DND-41 (cell line): Measurements from ENCODE around the gene CAV2.

Experiments
- ATAC-seq: fragments of 200-7000 bp; cut with Tn5 transposase; 3 replicates; pipeline ENCODE4 v1.9.1; 2021; ENCODE audit warnings: low read depth; ENCODE audit not compliant: insufficient read depth
- DNase-seq: peaks from one replicate; pipeline ENCODE4 v3.0.0-alpha.2; 2020
- H2AFZ ChIP-seq: 2 replicates; pipeline ENCODE4 v1.6.0; 2012; ENCODE audit warnings: low read depth, low read length
- H3K27ac ChIP-seq: 2 replicates; pipeline ENCODE4 v1.5.1; 2012; ENCODE audit warnings: low read length, inconsistent platforms
- H3K27me3 ChIP-seq: fragments of 200-600 bp; sonication (generic); 2 replicates; pipeline ENCODE4 v1.6.0; 2012; ENCODE audit warnings: low read length, mild to moderate bottlenecking, inconsistent platforms; ENCODE audit not compliant: insufficient read depth, poor library complexity
- H3K36me3 ChIP-seq: 2 replicates; pipeline ENCODE4 v1.5.1; 2012; ENCODE audit warnings: low read length, inconsistent platforms; ENCODE audit not compliant: insufficient read depth
- H3K4me1 ChIP-seq: 2 replicates; pipeline ENCODE4 v1.5.1; 2012; ENCODE audit warnings: mild to moderate bottlenecking, low read length; ENCODE audit not compliant: insufficient read depth
- H3K4me2 ChIP-seq: 2 replicates; pipeline ENCODE4 v1.6.0; 2012; ENCODE audit warnings: mild to moderate bottlenecking, moderate library complexity, low read length, inconsistent platforms; ENCODE audit not compliant: insufficient read depth
- H3K4me3 ChIP-seq, 2 experiments: fragments of 200-600 bp in 1 of 2; shearing (Covaris generic) in 1 of 2; 2 replicates each; pipeline ENCODE4 v1.5.1; 2012 to 2016; ENCODE audit warnings: inconsistent platforms in 2 of 2, low read length in 2 of 2, mild to moderate bottlenecking in 2 of 2, low read depth in 1 of 2, moderate library complexity in 1 of 2
- H3K79me2 ChIP-seq: 2 replicates; pipeline ENCODE4 v1.6.0; 2012; ENCODE audit warnings: low read length, inconsistent platforms; ENCODE audit not compliant: insufficient read depth
- H3K9ac ChIP-seq: 2 replicates; pipeline ENCODE4 v1.6.0; 2012; ENCODE audit warnings: low read depth, mild to moderate bottlenecking, inconsistent platforms, low read length, moderate library complexity
- H3K9me3 ChIP-seq: 2 replicates; pipeline ENCODE4 v1.5.1; 2012; ENCODE audit warnings: low read length, moderate library complexity, mild to moderate bottlenecking, inconsistent platforms; ENCODE audit not compliant: insufficient read depth, severe bottlenecking
- H4K20me1 ChIP-seq: 2 replicates; pipeline ENCODE4 v1.6.0; 2012; ENCODE audit warnings: low read length; ENCODE audit not compliant: insufficient read depth
- EZH2 ChIP-seq: IDR thresholded peaks from 3 replicates; pipeline ENCODE4 v1.6.1; 2012; ENCODE audit warnings: borderline replicate concordance, low read depth, mild to moderate bottlenecking, moderate library complexity, low read length, inconsistent platforms; ENCODE audit not compliant: severe bottlenecking
- TF ChIP-seq, protein P1 (sequence below): IDR thresholded peaks from 2 replicates; pipeline ENCODE4 v1.5.1; 2012; ENCODE audit warnings: borderline replicate concordance, low read length, moderate library complexity, mild to moderate bottlenecking; ENCODE audit not compliant: poor library complexity, severe bottlenecking; ENCODE audit errors: extremely low read depth

Gene CAV2

DNA sequence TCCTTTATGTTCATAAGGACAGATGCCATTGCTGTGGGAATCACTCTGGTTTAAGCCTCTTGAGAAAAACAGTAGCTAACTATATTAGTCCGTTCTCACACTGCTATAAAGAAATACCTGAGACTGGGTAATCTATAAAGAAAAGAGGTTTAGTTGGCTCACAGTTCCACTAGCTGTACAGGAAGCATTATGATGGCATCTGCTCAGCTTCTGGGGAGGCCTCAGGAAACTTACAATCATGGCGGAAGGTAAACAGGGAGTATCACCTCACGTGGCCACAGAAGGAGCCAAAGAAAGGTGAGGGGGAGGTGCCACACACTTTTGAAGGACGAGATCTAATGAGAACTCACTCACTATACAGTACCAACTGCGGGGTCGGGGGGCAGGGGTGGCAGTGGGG, 2.9 kb upstream of the CAV2 start:
- Histone ChIP-seq H3K4me3 (no peak overlapping the region), H4K20me1 (no peaks in the 10 kb centered on the region), H3K4me2 (no peak overlapping the region), H3K27me3 (peaks cover 7% of the 10 kb centered on the region), H3K9me3 (no peaks in the 10 kb centered on the region), H3K36me3 (no peaks in the 10 kb centered on the region), H3K79me2 (no peaks in the 10 kb centered on the region), H2AFZ (no peak overlapping the region), H3K27ac (no peak overlapping the region), H3K9ac (no peak overlapping the region), H3K4me1 (no peaks in the 10 kb centered on the region)
- DNase-seq = no peak
- no peak for ATAC-seq
- TF ChIP-seq, protein P1, sequence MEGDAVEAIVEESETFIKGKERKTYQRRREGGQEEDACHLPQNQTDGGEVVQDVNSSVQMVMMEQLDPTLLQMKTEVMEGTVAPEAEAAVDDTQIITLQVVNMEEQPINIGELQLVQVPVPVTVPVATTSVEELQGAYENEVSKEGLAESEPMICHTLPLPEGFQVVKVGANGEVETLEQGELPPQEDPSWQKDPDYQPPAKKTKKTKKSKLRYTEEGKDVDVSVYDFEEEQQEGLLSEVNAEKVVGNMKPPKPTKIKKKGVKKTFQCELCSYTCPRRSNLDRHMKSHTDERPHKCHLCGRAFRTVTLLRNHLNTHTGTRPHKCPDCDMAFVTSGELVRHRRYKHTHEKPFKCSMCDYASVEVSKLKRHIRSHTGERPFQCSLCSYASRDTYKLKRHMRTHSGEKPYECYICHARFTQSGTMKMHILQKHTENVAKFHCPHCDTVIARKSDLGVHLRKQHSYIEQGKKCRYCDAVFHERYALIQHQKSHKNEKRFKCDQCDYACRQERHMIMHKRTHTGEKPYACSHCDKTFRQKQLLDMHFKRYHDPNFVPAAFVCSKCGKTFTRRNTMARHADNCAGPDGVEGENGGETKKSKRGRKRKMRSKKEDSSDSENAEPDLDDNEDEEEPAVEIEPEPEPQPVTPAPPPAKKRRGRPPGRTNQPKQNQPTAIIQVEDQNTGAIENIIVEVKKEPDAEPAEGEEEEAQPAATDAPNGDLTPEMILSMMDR = no peak
- no peak for TF ChIP-seq EZH2

DNA sequence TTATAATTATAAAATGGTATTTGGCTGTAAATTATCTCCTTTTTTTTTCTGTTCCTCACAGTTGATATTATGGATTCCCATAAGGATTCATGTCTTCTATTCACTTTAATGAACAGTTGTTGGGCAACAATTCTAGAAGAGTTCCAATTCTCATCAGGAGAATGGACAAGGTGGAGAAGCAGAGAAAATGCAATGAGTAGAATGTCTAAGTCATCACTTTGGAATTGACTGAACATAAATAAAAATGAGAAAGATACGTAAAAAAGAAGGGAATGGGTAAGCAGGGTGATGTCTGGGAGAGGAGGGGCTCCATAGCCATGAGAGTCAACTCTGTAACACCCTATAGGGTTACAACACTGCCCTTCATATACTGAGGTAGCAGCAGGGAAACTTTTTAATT, 1.8 kb upstream of the CAV2 start:
- H3K9me3 ChIP-seq = no peaks in the 10 kb centered on the region
- TF ChIP-seq, protein P1 = no peak
- no peak for TF ChIP-seq EZH2
- H3K4me1 ChIP-seq = no peaks in the 10 kb centered on the region
- no peaks in the 10 kb centered on the region for H3K36me3 ChIP-seq
- DNase-seq (no peak), ATAC-seq (no peak)
- no peak overlapping the region for H3K4me3 ChIP-seq
- H3K4me2 ChIP-seq = no peak overlapping the region
- no peak overlapping the region for H3K9ac ChIP-seq
- H3K27ac ChIP-seq = no peak overlapping the region
- H3K27me3 ChIP-seq = peaks cover 2% of the 10 kb centered on the region
- no peaks in the 10 kb centered on the region for H3K79me2 ChIP-seq
- no peak overlapping the region for H2AFZ ChIP-seq
- no peaks in the 10 kb centered on the region for H4K20me1 ChIP-seq

DNA sequence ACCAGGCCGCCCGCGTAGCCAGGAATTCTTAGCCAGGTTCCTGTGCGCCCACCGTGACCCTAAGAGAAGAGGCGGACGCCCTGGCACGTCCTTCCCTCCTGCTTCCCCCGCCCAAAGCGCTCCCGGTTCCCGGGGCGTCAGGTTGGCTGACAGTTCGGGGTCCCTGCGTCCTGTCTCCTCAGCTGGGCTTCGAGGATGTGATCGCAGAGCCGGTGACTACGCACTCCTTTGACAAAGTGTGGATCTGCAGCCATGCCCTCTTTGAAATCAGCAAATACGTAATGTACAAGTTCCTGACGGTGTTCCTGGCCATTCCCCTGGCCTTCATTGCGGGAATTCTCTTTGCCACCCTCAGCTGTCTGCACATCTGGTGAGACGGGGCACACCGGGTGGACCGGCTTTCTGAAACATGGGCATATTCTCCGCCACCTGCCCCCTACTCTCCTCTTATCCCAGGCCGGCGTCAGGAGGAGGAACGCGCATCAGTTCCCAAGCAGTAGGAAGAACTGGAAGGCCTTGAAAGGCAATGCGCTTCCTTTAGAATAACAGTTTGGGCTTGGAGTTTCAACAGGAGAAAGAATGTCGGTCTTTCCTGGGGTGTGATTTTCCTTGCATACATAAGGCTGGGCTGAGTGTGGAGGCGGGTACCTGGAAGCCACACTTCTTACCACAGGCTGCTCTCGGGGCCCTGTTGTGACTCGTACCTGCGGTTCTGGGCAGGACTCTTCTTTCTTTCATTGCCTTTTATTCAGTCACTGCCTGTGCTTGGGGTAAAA, 728 bp downstream of the CAV2 start:
- peaks cover 2% of the 10 kb centered on the region for H3K27me3 ChIP-seq
- H3K36me3 ChIP-seq = no peaks in the 10 kb centered on the region
- DNase-seq (no peak), ATAC-seq (peak; percentile 54; the same call in 1 of the 3 replicates)
- H3K9me3 ChIP-seq = no peaks in the 10 kb centered on the region
- no peak overlapping the region for H3K9ac ChIP-seq
- no peak overlapping the region for H3K4me2 ChIP-seq
- H3K4me1 ChIP-seq = no peaks in the 10 kb centered on the region
- H3K27ac ChIP-seq = no peak overlapping the region
- no peak overlapping the region for H3K4me3 ChIP-seq
- no peaks in the 10 kb centered on the region for H4K20me1 ChIP-seq
- H3K79me2 ChIP-seq = no peaks in the 10 kb centered on the region
- TF ChIP-seq EZH2 = no peak
- TF ChIP-seq, protein P1 = no peak
- no peak overlapping the region for H2AFZ ChIP-seq
